NCI-H2227 (cell line): Measurements from ENCODE around the gene RAET1E.
"Not testable (repeated sequence)": the region's sequence is repeated elsewhere in the genome, so short reads cannot be mapped to it uniquely, and the experiment has no call there.

ENCODE experiments used
- DNase-seq: peaks from one replicate; lab custom pipeline; 2025; ENCODE audit not compliant: unreplicated experiment; lab: John Stamatoyannopoulos, UW

The RAET1E gene

GRCh38 chr6:149862922-149863697 lies 34.8 kb downstream of the RAET1E start:
- DNase-seq: peak; percentile 56

GRCh38 chr6:149862424-149862738 lies 35.5 kb downstream of the RAET1E start:
- not testable (repeated sequence) for DNase-seq

GRCh38 chr6:149861603-149862423 lies 36.1 kb downstream of the RAET1E start:
- DNase-seq: no peak

- no peak for DNase-seq
Measured at GRCh38 chr6:149860834-149861602, 36.9 kb downstream of the RAET1E start.

GRCh38 chr6:149860513-149860833 lies 37.4 kb downstream of the RAET1E start:
- no peak for DNase-seq

- no peak for DNase-seq
Measured at GRCh38 chr6:149859938-149860337, 38.0 kb downstream of the RAET1E start.

GRCh38 chr6:149859368-149859767 lies 38.5 kb downstream of the RAET1E start:
- DNase-seq: no peak

GRCh38 chr6:149857541-149857940 lies 40.4 kb downstream of the RAET1E start:
- DNase-seq: no peak

- no peak for DNase-seq
Measured at GRCh38 chr6:149856256-149856994, 41.5 kb downstream of the RAET1E start.

GRCh38 chr6:149855741-149856140 lies 42.2 kb downstream of the RAET1E start:
- DNase-seq: no peak

GRCh38 chr6:149855040-149855654 lies 42.8 kb downstream of the RAET1E start:
- DNase-seq: no peak

- no peak for DNase-seq
Measured at GRCh38 chr6:149854532-149854931, 43.4 kb downstream of the RAET1E start.

- DNase-seq: not testable (repeated sequence)
Measured at GRCh38 chr6:149854017-149854416, 43.9 kb downstream of the RAET1E start.

- DNase-seq: no peak
Measured at GRCh38 chr6:149852881-149853280, 45.0 kb downstream of the RAET1E start.

- DNase-seq: no peak
Measured at GRCh38 chr6:149852180-149852579, 45.7 kb downstream of the RAET1E start.

GRCh38 chr6:149851461-149852110 lies 46.3 kb downstream of the RAET1E start:
- no peak for DNase-seq

GRCh38 chr6:149848343-149848742 lies 49.6 kb downstream of the RAET1E start:
- DNase-seq: not testable (repeated sequence)
